Hepatocyte (in vitro differentiated cells): Measurements from ENCODE around the gene ALKBH4.

Experiments
- EZH2 ChIP-seq: fragments of 200-600 bp; sonication (generic); IDR thresholded peaks from 2 replicates; pipeline ENCODE4 v1.6.1; 2016; ENCODE audit warnings: antibody characterized with exemption, mild to moderate bottlenecking, borderline replicate concordance
- EZH2phosphoT487 ChIP-seq: fragments of 200-600 bp; sonication (generic); IDR thresholded peaks from one replicate; pipeline ENCODE4 v1.6.1; 2018; ENCODE audit warnings: antibody characterized with exemption, mild to moderate bottlenecking, low read depth, moderate library complexity; ENCODE audit not compliant: unreplicated experiment, severe bottlenecking
- TF ChIP-seq, protein P1 (sequence below): fragments of 200-600 bp; sonication (generic); IDR thresholded peaks from 2 replicates; pipeline ENCODE4 v1.5.1; 2016; ENCODE audit warnings: antibody characterized with exemption, mild to moderate bottlenecking; ENCODE audit not compliant: poor library complexity

DNA sequence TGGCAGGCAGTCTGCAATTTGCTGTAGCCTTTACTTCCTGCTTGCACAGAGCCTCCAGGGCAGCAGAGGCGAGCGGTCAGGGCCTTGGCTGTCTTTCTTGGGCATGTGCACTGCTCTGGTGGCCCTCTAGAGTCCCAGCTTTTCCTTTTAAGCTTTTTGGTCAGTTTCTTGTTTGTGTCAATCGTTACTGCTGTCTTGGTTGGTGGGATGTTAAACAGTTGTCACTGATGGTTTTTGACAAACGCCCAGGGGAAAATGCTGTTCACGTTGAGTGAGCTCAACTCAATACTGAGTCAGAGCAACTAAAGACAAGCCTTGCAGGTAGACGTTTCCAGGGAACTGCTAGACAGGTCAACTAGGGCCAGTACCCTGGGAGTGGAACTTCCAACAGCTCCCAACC, 54.5 kb downstream of the ALKBH4 start:
- no peak for TF ChIP-seq EZH2
- TF ChIP-seq, protein P1, sequence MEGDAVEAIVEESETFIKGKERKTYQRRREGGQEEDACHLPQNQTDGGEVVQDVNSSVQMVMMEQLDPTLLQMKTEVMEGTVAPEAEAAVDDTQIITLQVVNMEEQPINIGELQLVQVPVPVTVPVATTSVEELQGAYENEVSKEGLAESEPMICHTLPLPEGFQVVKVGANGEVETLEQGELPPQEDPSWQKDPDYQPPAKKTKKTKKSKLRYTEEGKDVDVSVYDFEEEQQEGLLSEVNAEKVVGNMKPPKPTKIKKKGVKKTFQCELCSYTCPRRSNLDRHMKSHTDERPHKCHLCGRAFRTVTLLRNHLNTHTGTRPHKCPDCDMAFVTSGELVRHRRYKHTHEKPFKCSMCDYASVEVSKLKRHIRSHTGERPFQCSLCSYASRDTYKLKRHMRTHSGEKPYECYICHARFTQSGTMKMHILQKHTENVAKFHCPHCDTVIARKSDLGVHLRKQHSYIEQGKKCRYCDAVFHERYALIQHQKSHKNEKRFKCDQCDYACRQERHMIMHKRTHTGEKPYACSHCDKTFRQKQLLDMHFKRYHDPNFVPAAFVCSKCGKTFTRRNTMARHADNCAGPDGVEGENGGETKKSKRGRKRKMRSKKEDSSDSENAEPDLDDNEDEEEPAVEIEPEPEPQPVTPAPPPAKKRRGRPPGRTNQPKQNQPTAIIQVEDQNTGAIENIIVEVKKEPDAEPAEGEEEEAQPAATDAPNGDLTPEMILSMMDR, result no peak
- no peak for TF ChIP-seq EZH2phosphoT487
